A204.1 (cell line): ENCODE data around the gene MAP2K1.

Experiments
- FAIRE-seq: peaks from 2 replicates; lab custom pipeline; 2012; peaks lifted over from hg19 to GRCh38; lab: Jason Lieb, UNC

The MAP2K1 gene

GRCh38 chr15:66505818-66506217 is 119.1 kb downstream of the MAP2K1 start:
- no peak for FAIRE-seq

GRCh38 chr15:66508293-66508883 is 121.7 kb downstream of the MAP2K1 start:
- FAIRE-seq, result no peak

- FAIRE-seq, result no peak
Measured at GRCh38 chr15:66514586-66514985, 127.9 kb downstream of the MAP2K1 start.

- FAIRE-seq, result no peak
Measured at GRCh38 chr15:66515901-66516322, 129.2 kb downstream of the MAP2K1 start.

GRCh38 chr15:66523926-66524325 is 137.2 kb downstream of the MAP2K1 start:
- no peak for FAIRE-seq

GRCh38 chr15:66524838-66525237 is 138.1 kb downstream of the MAP2K1 start:
- no peak for FAIRE-seq

GRCh38 chr15:66535056-66535455 is 148.3 kb downstream of the MAP2K1 start:
- FAIRE-seq, result no peak
